Keratinocyte (primary cell): ENCODE results near the gene IMPDH1. TPM values are rescaled to one million over a fixed set of nuclear protein-coding genes. Genes with fewer than 3 reads are reported as not detected.

ENCODE experiments used
- DNase-seq: peaks from one replicate; pipeline ENCODE4 v3.0.0-alpha.2; 2011; ENCODE audit warnings: low read depth, missing footprints, low spot score
- FAIRE-seq: peaks from 2 replicates; lab custom pipeline; 2011; peaks lifted over from hg19 to GRCh38; lab: Jason Lieb, UNC
- H2AFZ ChIP-seq: 2 replicates; pipeline ENCODE4 v1.6.0; 2012; ENCODE audit warnings: low read length, control low read depth, inconsistent platforms; ENCODE audit not compliant: control insufficient read depth
- H3K27ac ChIP-seq: 2 replicates; pipeline ENCODE4 v1.5.1; 2011; ENCODE audit warnings: low read length; ENCODE audit not compliant: control insufficient read depth, insufficient read depth
- H3K27me3 ChIP-seq: 3 replicates; pipeline ENCODE4 v1.6.0; 2011; ENCODE audit warnings: low read length; ENCODE audit not compliant: control insufficient read depth, insufficient read depth; ENCODE audit errors: extremely low read depth
- H3K36me3 ChIP-seq, 2 experiments: 2 replicates in 1 of 2; 3 replicates in 1 of 2; pipeline ENCODE4 v1.5.1; 2011; ENCODE audit warnings: low read length in 2 of 2, mild to moderate bottlenecking in 1 of 2; ENCODE audit not compliant: control insufficient read depth in 2 of 2, insufficient read depth in 2 of 2; ENCODE audit errors: extremely low read depth in 1 of 2
- H3K4me1 ChIP-seq: 3 replicates; pipeline ENCODE4 v1.5.1; 2011; ENCODE audit warnings: low read length; ENCODE audit not compliant: control insufficient read depth, insufficient read depth; ENCODE audit errors: extremely low read depth
- H3K4me2 ChIP-seq: 3 replicates; pipeline ENCODE4 v1.6.0; 2011; ENCODE audit warnings: low read depth, low read length; ENCODE audit not compliant: control insufficient read depth, insufficient read depth; ENCODE audit errors: extremely low read depth
- H3K4me3 ChIP-seq, 3 experiments: fragments of 200-600 bp in 1 of 3; sonication (generic) in 1 of 3; 2 replicates in 2 of 3; 3 replicates in 1 of 3; pipeline ENCODE4 v1.5.1; 2011 to 2016; ENCODE audit warnings: low read length in 3 of 3, mild to moderate bottlenecking in 3 of 3, control low read depth in 2 of 3, inconsistent platforms in 1 of 3, low read depth in 1 of 3, mixed read lengths in 1 of 3, mixed run types in 1 of 3, moderate library complexity in 1 of 3; ENCODE audit not compliant: control insufficient read depth in 2 of 3, insufficient read depth in 2 of 3; ENCODE audit errors: extremely low read depth in 1 of 3
- H3K79me2 ChIP-seq: 2 replicates; pipeline ENCODE4 v1.6.0; 2012; ENCODE audit warnings: low read length; ENCODE audit not compliant: control insufficient read depth, insufficient read depth
- H3K9ac ChIP-seq: 3 replicates; pipeline ENCODE4 v1.6.0; 2011; ENCODE audit warnings: low read length; ENCODE audit not compliant: control insufficient read depth, insufficient read depth; ENCODE audit errors: extremely low read depth
- H3K9me1 ChIP-seq: 3 replicates; pipeline ENCODE4 v1.6.0; 2011; ENCODE audit warnings: low read length; ENCODE audit not compliant: control insufficient read depth, insufficient read depth; ENCODE audit errors: extremely low read depth
- H3K9me3 ChIP-seq: 2 replicates; pipeline ENCODE4 v1.5.1; 2012; ENCODE audit warnings: low read depth, low read length; ENCODE audit not compliant: control insufficient read depth
- H4K20me1 ChIP-seq: 3 replicates; pipeline ENCODE4 v1.6.0; 2011; ENCODE audit warnings: low read length; ENCODE audit not compliant: control insufficient read depth, insufficient read depth; ENCODE audit errors: extremely low read depth
- CTCF ChIP-seq, 3 experiments: IDR thresholded peaks in 1 of 3; conservative IDR thresholded peaks in 1 of 3; optimal IDR thresholded peaks in 1 of 3; 2 replicates in 2 of 3; 3 replicates in 1 of 3; pipeline versions ENCODE3 to v1.5.1; 2011; ENCODE audit warnings: low read length in 3 of 3, mild to moderate bottlenecking in 3 of 3, moderate library complexity in 2 of 3, control low read depth in 1 of 3, inconsistent platforms in 1 of 3; ENCODE audit not compliant: insufficient read depth in 2 of 3; ENCODE audit errors: extremely low read depth in 1 of 3
- EZH2 ChIP-seq: IDR thresholded peaks from one replicate; pipeline ENCODE4 v1.6.1; 2012; ENCODE audit warnings: inconsistent platforms, mild to moderate bottlenecking, low read length, moderate library complexity
- dilution Hi-C: fragments of 300-500 bp; cut with MboI; formaldehyde crosslinking; loops from one replicate; pipeline ENCODE4 v1.7.0; 2020; ENCODE audit warnings: low sequenced_read_pairs; ENCODE audit not compliant: extremely low pct_ligation_motif_present
- polyA plus RNA-seq, 5 experiments: library from polyadenylated mRNA; depleted of rRNA in 3 of 5; stranded (reverse) in 3 of 5; stranded (forward) in 1 of 5; unstranded in 1 of 5; fragments of >200 nt; gene quantifications; 1 replicate in 1 of 5; 2 replicates in 3 of 5; 3 replicates in 1 of 5; pipeline versions ENCODE4 v1.2.1 to v1.2.3, GENCODE V29; 2011 to 2012; ENCODE audit warnings: missing spikeins in 2 of 5, low read depth in 1 of 5, low replicate concordance in 1 of 5

The IMPDH1 gene
- polyA plus RNA-seq, 1 donor (not counting 4 experiments of a cell fraction or from before 2014, with no cell fraction given), result 56.2 TPM

DNA sequence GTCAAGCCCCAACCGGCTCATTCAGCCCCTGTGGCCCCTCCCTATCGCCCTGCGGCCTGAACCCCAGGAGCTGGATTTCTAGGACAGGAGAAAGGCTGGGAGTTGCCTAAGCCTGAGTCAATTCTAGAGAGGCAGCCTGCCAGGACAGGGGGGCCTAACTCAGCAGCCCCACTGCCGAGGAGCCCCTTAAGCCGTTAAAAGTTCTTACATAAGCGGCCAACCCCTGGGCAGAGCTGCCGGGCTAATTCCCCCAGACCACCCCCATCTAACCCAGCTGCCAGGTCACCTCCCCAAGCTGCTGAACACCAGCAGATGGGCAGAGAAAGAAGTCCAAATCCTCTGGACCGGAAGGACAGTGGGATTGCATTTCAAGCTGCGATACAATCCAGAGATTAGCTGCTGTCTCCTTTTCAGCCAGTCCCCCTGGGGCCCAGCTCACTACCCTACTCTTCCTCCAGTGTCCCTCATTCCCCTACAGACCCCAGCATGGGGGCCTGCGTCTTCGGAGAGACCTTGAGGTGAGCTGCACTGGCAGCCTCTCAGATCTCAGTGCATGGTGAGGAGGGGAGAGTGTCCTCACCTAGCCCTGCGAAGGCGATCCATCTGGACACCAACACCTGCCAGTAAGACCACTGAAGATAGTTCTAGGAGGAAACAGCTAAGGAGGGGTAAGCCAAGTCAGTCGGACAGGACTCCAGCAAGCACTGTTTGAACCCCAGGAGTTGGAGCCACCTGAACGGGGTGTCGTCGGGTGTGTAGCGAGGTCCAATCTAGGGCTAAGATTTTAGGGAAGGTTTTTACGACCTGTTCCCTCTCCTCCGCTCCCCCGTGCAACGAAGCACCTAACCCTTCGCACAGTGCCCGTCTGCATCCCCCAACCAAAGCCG lies 830 bp downstream of the IMPDH1 start:
- no peak for TF ChIP-seq CTCF (optimal IDR thresholded peaks at IDR 0.05 in 1 of 3, IDR thresholded peaks at IDR 0.05 in 1 of 3, conservative IDR thresholded peaks at IDR 0.05 in 1 of 3; ENCODE audit: extremely low read depth in 1 of 3, insufficient read depth in 2 of 3, low read length in 3 of 3)
- no peak for TF ChIP-seq EZH2
- peak; percentile 41 for FAIRE-seq

GRCh38 chr7:128407751-128408708 lies 1.8 kb downstream of the IMPDH1 start:
- dilution Hi-C loops, result no loop called here
- Histone ChIP-seq H3K4me2 (peak overlapping the region; percentile 95), H3K27ac (no peak overlapping the region), H4K20me1 (no peaks in the 10 kb centered on the region), H3K79me2 (peaks cover 15% of the 10 kb centered on the region), H3K27me3 (no peaks in the 10 kb centered on the region), H3K36me3 (no peaks in the 10 kb centered on the region), H3K4me3 (peak overlapping the region in 1 of 3 experiments; percentile 69), H2AFZ (no peak overlapping the region), H3K9ac (no peak overlapping the region), H3K9me3 (no peaks in the 10 kb centered on the region), H3K9me1 (no peaks in the 10 kb centered on the region), H3K4me1 (peaks cover 40% of the 10 kb centered on the region)
- TF ChIP-seq EZH2 (no peak), CTCF (optimal IDR thresholded peaks at IDR 0.05 in 1 of 3, IDR thresholded peaks at IDR 0.05 in 1 of 3, conservative IDR thresholded peaks at IDR 0.05 in 1 of 3; ENCODE audit: extremely low read depth in 1 of 3, insufficient read depth in 2 of 3, low read length in 3 of 3) (no peak)
- DNase-seq, result no peak
- no peak for FAIRE-seq

More for the DNA sequence above, 830 bp downstream of the IMPDH1 start:
- Histone ChIP-seq H3K9me3 (no peaks in the 10 kb centered on the region), H4K20me1 (no peaks in the 10 kb centered on the region), H3K9me1 (no peaks in the 10 kb centered on the region), H3K9ac (peak overlapping the region; percentile 65), H3K4me3 (peak overlapping the region; percentile 60 to 69 (median 69)), H3K27me3 (no peaks in the 10 kb centered on the region), H2AFZ (peak overlapping the region; percentile 66), H3K4me2 (peak overlapping the region; percentile 95), H3K79me2 (peaks cover 12% of the 10 kb centered on the region), H3K27ac (peak overlapping the region; percentile 1), H3K36me3 (no peaks in the 10 kb centered on the region), H3K4me1 (peaks cover 39% of the 10 kb centered on the region)
- DNase-seq, result no peak
- dilution Hi-C loops, result no loop called here
